ENCODE measurements around the gene CERS1. TPM values are rescaled to one million over a fixed set of nuclear protein-coding genes. Genes with fewer than 3 reads are reported as not detected.

Gene CERS1
- total RNA-seq, 4 donors from 2014 or later, result 0.42 to 3.2 (median 1.1) TPM

DNA sequence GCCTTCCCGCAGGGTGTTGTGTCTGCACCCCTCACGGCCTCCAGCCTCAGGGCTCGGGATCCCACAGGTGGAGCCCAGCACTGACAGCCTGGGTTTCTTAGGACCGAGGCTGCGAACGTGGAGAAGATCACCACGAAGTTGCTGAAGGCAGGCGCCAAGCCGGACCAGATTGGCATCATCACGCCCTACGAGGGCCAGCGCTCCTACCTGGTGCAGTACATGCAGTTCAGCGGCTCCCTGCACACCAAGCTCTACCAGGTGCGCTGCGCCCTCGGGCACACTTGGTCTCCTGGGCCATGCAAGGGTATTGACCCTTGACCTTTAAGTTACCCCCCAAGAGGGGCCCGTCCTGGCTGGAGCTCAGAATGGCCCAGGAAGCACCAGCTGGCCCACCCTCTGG, 35.2 kb downstream of the CERS1 start:
- peaks cover 9 to 24% (median 13%) of the 10 kb centered on the region in 4 donors for H3K4me1 ChIP-seq
- intact Hi-C loops (cut with DNase I), result no loop called here
- no peak overlapping the region for H3K27ac ChIP-seq (replicated peaks in 1 of 4)
- no peak for DNase-seq (ENCODE audit: extremely low spot score)
- no peak overlapping the region for H3K4me3 ChIP-seq
- H3K36me3 ChIP-seq, result peaks cover 98 to 100% (median 100%) of the 10 kb centered on the region in 4 donors
- WGBS, result 91% methylated on average over 15 of the region's 17 CpGs
- no peaks in the 10 kb centered on the region for H3K27me3 ChIP-seq
- H3K9me3 ChIP-seq, result no peaks in the 10 kb centered on the region
- no peak for TF ChIP-seq POLR2AphosphoS5 (IDR thresholded peaks at IDR 0.05)
- TF ChIP-seq POLR2A (IDR thresholded peaks at IDR 0.05; ENCODE audit: low read depth), result no peak
- TF ChIP-seq, protein P1, sequence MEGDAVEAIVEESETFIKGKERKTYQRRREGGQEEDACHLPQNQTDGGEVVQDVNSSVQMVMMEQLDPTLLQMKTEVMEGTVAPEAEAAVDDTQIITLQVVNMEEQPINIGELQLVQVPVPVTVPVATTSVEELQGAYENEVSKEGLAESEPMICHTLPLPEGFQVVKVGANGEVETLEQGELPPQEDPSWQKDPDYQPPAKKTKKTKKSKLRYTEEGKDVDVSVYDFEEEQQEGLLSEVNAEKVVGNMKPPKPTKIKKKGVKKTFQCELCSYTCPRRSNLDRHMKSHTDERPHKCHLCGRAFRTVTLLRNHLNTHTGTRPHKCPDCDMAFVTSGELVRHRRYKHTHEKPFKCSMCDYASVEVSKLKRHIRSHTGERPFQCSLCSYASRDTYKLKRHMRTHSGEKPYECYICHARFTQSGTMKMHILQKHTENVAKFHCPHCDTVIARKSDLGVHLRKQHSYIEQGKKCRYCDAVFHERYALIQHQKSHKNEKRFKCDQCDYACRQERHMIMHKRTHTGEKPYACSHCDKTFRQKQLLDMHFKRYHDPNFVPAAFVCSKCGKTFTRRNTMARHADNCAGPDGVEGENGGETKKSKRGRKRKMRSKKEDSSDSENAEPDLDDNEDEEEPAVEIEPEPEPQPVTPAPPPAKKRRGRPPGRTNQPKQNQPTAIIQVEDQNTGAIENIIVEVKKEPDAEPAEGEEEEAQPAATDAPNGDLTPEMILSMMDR (IDR thresholded peaks at IDR 0.05), result no peak
- no peak for TF ChIP-seq EP300 (IDR thresholded peaks at IDR 0.05)

DNA sequence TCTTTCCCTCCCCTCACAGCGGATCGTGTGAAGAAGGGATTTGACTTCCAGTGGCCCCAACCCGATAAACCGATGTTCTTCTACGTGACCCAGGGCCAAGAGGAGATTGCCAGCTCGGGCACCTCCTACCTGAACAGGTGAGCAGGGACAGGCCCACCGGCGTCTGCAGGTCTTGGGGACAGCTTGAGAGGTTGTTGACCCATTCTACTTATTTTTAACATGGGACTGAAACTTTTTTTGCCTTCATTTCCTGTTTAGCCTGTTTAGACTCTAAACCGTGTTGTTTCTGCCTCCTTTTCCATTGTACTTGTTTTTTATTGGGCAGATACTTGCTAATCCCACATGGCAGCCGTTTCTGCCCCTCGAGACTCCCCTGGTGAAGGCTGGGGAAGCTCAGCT, 35.7 kb downstream of the CERS1 start:
- TF ChIP-seq, protein P1 (IDR thresholded peaks at IDR 0.05), result no peak
- TF ChIP-seq EP300 (IDR thresholded peaks at IDR 0.05) (no peak), POLR2A (IDR thresholded peaks at IDR 0.05; ENCODE audit: low read depth) (no peak), POLR2AphosphoS5 (IDR thresholded peaks at IDR 0.05) (no peak)
- H3K4me1 ChIP-seq, result peaks cover 9 to 25% (median 13%) of the 10 kb centered on the region in 4 donors
- H3K27me3 ChIP-seq, result no peaks in the 10 kb centered on the region
- peaks cover 98 to 100% (median 100%) of the 10 kb centered on the region in 4 donors for H3K36me3 ChIP-seq
- H3K27ac ChIP-seq (replicated peaks in 1 of 4), result no peak overlapping the region
- H3K9me3 ChIP-seq, result no peaks in the 10 kb centered on the region
- H3K4me3 ChIP-seq, result no peak overlapping the region
- DNase-seq (ENCODE audit: extremely low spot score), result no peak
- intact Hi-C loops (cut with DNase I), result no loop called here
- 81% methylated on average over 8 of the region's 11 CpGs for WGBS

DNA sequence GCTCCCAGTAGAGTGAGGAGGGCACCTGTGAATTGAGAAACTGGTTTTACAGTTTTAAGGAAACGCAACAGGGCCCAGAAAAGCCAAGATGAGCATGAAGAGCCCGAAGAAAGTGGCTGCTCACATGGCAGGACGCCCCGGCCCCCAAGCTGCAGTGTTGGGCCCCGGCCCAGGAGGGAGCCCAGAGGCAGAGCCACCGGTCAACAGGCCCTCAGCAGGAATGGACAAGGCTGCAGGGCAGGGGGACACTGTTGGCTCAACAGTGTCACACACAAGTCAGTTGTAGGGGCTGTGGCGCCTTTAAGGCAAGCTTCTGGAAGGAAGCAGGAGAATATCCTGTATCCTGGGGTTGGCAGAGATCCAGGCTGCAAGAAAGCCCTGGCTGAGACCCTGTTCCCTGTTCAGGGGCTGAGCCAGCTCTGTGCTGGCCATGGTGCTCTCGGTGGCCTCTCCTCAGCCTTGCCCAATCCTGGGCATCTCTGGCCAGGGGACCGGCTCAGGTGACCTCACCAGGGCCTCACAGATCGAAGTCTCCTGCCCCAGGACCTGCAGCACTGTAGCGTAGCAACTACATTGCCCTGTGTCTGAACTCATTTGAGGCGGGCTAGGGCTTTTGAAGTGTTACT, 36.2 kb downstream of the CERS1 start:
- Histone ChIP-seq H3K4me3 (no peak overlapping the region), H3K36me3 (peaks cover 98 to 100% (median 100%) of the 10 kb centered on the region in 4 donors), H3K27ac (replicated peaks in 1 of 4) (no peak overlapping the region), H3K27me3 (no peaks in the 10 kb centered on the region), H3K4me1 (peaks cover 9 to 25% (median 13%) of the 10 kb centered on the region in 4 donors), H3K9me3 (no peaks in the 10 kb centered on the region)
- 67% methylated on average over 7 of the region's 12 CpGs for WGBS
- intact Hi-C loops (cut with DNase I), result no loop called here
- DNase-seq (ENCODE audit: extremely low spot score), result no peak
- TF ChIP-seq EP300 (IDR thresholded peaks at IDR 0.05) (no peak), POLR2AphosphoS5 (IDR thresholded peaks at IDR 0.05) (no peak), POLR2A (IDR thresholded peaks at IDR 0.05; ENCODE audit: low read depth) (no peak)
- TF ChIP-seq, protein P1 (IDR thresholded peaks at IDR 0.05), result no peak

DNA sequence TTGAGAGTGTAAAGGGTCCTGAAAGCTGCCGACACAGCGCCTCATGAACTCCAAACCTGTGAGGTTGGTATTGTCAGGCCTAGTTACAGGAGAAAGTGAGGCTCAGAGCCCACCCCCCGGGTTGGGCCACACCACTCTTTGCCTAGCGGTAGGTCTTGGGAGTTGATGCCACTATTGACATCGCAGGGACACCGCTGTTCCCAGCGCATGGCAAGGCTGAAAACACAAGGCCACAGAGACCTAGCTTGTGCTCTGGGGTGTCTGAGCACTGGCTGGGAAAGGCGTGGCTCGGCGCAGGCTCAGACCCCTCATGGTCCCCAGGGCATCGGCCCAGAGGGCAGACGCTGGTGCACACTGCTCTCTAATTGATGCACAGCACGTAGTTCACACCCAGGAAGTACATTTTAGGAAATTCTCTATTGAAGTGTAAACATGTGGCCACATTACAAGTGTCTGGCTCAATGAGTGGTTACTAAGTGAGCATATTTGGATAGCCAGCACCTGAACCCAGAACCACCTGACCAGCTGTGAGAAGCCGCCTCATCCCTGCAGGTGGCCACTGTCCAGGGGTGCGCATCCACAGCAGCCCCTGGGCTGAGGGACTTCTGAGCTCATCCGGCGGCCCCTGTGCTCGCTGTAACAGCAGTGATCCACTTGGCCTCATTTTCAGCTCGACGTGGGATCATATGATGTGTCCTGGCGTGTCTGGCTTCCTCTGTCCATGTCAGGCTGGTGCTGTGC, 36.9 kb downstream of the CERS1 start:
- Histone ChIP-seq H3K4me1 (peaks cover 9 to 25% (median 13%) of the 10 kb centered on the region in 4 donors), H3K27me3 (no peaks in the 10 kb centered on the region), H3K36me3 (peaks cover 98 to 100% (median 100%) of the 10 kb centered on the region in 4 donors), H3K4me3 (no peak overlapping the region), H3K27ac (replicated peaks in 1 of 4) (no peak overlapping the region), H3K9me3 (no peaks in the 10 kb centered on the region)
- DNase-seq (ENCODE audit: extremely low spot score), result no peak
- TF ChIP-seq POLR2AphosphoS5 (IDR thresholded peaks at IDR 0.05), result no peak
- no peak for TF ChIP-seq EP300 (IDR thresholded peaks at IDR 0.05)
- TF ChIP-seq, protein P1 (IDR thresholded peaks at IDR 0.05), result no peak
- no peak for TF ChIP-seq POLR2A (IDR thresholded peaks at IDR 0.05; ENCODE audit: low read depth)
- intact Hi-C loops (cut with DNase I), result no loop called here
- 77% methylated on average over 10 of the region's 21 CpGs for WGBS

Measured in esophagus muscularis mucosa (tissue), 4 donors.